ENCODE data around the gene GRPR.

The GRPR gene

DNA sequence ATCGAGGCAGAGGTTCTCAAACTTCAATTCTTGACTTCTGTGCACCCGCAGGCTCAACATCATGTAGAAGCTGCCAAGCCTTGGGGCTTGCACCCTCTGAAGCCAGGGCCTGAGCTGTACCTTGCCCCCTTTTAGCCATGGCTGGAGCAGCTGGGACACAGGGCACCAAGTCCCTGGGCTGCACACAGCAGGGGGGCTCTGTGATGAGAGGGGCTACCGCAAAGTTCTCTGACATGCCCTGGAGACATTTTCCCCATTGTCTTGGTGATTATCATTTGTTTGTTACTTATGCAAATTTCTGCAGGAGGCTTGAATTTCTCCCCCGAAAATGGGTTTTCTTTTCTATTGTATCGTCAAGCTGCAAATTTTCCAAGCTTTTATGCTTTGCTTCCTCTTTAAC lies 39.0 kb downstream of the GRPR start:
- FAIRE-seq (no peak), DNase-seq (ENCODE audit: insufficient read length, low spot score) (no peak)
- TF ChIP-seq, protein P1, sequence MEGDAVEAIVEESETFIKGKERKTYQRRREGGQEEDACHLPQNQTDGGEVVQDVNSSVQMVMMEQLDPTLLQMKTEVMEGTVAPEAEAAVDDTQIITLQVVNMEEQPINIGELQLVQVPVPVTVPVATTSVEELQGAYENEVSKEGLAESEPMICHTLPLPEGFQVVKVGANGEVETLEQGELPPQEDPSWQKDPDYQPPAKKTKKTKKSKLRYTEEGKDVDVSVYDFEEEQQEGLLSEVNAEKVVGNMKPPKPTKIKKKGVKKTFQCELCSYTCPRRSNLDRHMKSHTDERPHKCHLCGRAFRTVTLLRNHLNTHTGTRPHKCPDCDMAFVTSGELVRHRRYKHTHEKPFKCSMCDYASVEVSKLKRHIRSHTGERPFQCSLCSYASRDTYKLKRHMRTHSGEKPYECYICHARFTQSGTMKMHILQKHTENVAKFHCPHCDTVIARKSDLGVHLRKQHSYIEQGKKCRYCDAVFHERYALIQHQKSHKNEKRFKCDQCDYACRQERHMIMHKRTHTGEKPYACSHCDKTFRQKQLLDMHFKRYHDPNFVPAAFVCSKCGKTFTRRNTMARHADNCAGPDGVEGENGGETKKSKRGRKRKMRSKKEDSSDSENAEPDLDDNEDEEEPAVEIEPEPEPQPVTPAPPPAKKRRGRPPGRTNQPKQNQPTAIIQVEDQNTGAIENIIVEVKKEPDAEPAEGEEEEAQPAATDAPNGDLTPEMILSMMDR (IDR thresholded peaks at IDR 0.05; ENCODE audit: insufficient read depth, missing control alignments): no peak

DNA sequence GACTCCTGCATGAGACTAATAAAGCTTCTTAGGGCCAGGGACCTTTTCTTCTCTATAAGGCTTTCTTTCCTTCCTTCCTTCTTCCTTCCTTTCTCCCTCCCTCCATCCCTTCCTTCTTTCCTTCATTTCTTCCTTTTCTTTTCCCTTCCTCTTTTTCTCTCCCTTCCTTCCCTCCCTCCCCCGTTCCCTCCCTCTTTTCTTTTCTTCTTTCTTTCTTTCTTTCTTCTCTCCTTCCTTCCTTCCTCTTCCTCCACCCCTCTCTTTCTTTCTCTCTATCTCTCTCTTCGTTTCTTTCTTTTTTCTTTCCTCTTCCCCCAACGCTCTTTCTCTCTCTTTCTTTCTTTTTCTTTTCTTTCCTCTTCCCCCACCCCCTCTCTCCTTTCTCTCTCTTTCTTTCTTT lies 41.4 kb downstream of the GRPR start:
- FAIRE-seq: no peak
- TF ChIP-seq, protein P1 (IDR thresholded peaks at IDR 0.05; ENCODE audit: insufficient read depth, missing control alignments): no peak
- no peak for DNase-seq (ENCODE audit: insufficient read length, low spot score)

DNA sequence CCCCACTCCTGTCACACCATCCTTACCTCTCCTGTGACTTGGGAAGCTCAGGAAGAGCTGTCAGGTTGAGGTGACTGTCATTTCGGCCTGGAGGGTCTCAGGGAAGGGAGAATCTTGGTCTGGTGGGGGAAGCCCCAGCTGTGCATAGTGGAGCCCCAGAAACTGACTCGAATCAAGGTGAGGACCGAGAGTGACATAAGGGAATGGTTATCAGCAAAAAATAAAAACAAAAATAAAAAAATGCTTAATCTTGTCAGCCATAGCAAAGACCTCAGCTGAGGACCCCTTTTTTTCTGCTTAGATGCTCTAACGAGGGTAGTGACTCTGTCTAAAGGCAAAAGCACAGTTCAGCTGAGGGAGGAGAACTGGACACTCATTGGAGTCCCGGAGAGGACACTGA lies 43.8 kb downstream of the GRPR start, which contains the start of gene MAGEB17:
TSS of gene MAGEB17 (plus strand) at position 301 of the 400 bp plus-strand sequence. CDS start 2,902 bp downstream, outside the sequence.
- DNase-seq (ENCODE audit: insufficient read length, low spot score) (no peak), FAIRE-seq (no peak)
- TF ChIP-seq, protein P1 (IDR thresholded peaks at IDR 0.05; ENCODE audit: insufficient read depth, missing control alignments): no peak

DNA sequence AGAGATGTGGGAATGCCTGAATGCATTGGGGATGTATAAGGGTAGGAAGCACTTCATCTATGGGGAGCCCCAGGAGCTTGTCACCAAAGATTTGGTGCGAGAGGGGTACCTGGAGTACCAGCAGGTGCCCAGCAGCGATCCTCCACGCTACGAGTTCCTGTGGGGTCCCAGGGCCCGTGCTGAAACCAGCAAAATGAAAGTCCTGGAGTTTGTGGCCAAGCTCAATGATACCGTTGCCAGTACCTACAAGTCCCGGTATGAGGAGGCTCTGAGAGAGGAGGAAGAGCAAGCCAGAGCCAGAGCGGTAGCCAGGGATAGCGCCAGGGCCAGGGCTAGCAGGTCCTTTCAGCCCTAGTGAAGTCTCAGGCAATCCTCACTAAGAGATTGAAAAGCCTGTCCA lies 47.7 kb downstream of the GRPR start:
- TF ChIP-seq, protein P1 (IDR thresholded peaks at IDR 0.05; ENCODE audit: insufficient read depth, missing control alignments): no peak
- FAIRE-seq (no peak), DNase-seq (ENCODE audit: insufficient read length, low spot score) (no peak)

DNA sequence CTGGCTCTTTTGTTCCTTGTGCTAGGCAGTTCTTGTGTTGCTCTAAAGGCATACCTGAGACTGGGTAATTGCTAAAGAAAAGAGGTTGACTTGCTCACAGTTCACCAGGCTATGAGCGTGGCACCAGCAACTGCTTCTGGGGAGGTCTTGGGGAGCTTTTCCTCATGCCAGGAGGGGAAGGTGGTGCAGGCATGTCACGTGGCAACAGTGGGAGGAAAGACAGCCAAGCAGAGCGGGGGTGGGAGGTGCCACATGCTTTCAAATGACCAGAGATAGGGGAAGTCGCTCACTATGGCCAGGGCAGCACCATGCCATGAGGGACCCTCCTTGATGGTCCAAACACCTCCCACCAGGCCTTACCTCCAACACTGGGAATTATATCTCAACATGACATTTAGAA lies 48.6 kb downstream of the GRPR start:
- FAIRE-seq (no peak), DNase-seq (ENCODE audit: insufficient read length, low spot score) (no peak)
- TF ChIP-seq, protein P1 (IDR thresholded peaks at IDR 0.05; ENCODE audit: insufficient read depth, missing control alignments): no peak

DNA sequence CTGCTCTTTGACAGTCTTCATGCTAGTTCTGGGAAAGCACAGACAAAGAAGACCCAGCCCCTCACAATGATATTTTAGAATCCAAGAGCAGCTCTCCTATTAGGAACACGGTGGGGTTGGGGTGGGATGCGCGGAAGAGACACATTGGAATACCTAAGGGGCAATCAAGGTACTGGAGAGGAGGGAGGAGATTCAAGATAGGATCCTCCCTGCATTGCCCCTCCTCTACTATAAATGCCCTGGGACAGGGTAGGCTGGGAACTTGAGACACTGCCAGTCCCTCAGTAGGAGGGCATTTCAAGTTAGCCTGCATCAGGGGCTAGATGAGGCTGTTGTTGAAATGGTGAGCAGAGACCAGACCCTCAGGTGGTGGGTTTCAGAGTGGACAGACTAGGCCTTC lies 49.0 kb downstream of the GRPR start:
- TF ChIP-seq, protein P1 (IDR thresholded peaks at IDR 0.05; ENCODE audit: insufficient read depth, missing control alignments): no peak
- no peak for FAIRE-seq
- DNase-seq (ENCODE audit: insufficient read length, low spot score): no peak

DNA sequence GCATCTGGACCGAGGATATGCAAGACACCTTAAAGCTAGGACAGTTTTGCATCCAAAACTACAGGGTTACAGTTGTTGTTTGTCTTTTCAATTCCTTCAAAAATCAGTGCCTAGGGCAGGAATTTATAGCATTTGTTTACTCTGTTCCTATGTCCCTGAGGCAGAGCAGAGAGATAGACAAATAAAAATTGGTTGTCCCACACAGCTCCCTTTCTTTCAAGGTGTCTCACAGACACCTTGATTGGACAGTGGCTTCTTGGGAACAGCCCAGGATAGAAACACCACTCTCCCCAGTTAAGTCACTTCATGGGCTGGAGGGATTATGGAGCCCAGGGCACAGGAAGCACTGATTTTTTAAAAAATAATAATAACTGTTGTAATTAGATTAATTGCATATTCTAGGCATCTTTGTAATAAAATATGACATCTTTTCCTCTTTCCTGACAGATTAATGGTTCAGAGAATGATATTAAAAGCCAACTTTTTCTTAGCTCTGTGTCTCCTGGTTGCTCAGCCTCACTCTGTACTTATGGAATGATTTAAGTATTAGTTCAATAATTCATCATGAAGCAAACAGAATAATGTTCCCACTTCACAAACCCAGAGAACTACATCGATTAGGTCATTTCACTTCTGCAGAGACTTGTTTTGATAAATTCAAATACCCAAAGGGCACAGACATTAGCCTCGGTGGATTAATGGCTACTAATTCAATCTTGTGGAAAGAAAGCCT lies 52.1 kb downstream of the GRPR start:
- DNase-seq (ENCODE audit: insufficient read length, low spot score) (no peak), FAIRE-seq (no peak)
- TF ChIP-seq, protein P1 (IDR thresholded peaks at IDR 0.05; ENCODE audit: insufficient read depth, missing control alignments): no peak

Data from D721Med (cell line).